GM13976 (cell line): ENCODE measurements around the gene EPN3.

Experiments used
- DNase-seq: peaks from one replicate; pipeline ENCODE4 v3.0.0; 2012; ENCODE audit warnings: low spot score
- CTCF ChIP-seq: IDR thresholded peaks from 2 replicates; pipeline ENCODE4 v1.5.1; 2012; ENCODE audit warnings: borderline replicate concordance, mild to moderate bottlenecking; ENCODE audit not compliant: insufficient read depth; ENCODE audit errors: extremely low read depth, missing control alignments, control extremely low read depth
- in situ Hi-C: fragments of 300-500 bp; cut with MboI; formaldehyde crosslinking; loops from one replicate; pipeline ENCODE4 v1.12.0; 2022; ENCODE audit warnings: low sequenced_read_pairs, mixed read lengths, inconsistent platforms; ENCODE audit not compliant: unreplicated experiment

Gene EPN3

DNA sequence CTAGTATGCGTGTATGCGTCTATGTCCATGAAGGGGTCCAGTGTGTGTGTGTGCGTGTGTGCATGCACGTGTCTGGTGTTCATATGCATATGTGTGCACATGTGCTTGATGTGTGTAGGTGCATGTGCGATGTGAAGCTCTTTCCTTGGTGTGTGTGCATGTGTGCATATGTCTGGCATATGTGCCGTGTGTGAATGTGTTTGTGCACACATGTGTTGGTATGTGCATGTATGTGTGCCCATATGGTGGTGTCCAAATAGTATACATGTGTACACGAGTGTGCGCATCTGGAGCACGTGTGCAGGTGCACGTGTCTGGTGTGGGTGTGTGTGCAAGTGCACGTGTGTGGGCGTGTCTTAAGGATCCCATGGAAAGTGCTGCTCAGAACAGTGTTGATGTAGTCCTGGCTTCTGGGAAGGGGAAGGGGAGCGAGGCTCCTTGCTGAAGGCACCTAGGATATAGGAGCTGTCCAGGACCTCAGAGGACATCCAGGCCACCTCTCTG lies 45.0 kb downstream of the EPN3 start:
- in situ Hi-C loops, result no loop called here
- no peak for DNase-seq
- no peak for TF ChIP-seq CTCF

DNA sequence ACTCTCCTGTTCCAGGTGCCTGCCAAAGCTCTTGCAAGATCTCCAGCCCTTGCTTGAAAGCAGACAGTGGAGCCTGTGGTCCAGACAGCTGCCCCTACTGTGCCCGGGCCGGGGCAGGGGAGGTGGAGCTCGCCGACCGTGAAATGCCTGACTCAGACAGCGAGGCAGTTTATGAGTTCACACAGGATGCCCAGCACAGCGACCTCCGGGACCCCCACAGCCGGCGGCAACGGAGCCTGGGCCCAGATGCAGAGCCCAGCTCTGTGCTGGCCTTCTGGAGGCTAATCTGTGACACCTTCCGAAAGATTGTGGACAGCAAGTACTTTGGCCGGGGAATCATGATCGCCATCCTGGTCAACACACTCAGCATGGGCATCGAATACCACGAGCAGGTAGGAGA lies 45.6 kb downstream of the EPN3 start:
- TF ChIP-seq CTCF, result no peak
- in situ Hi-C loops, result no loop called here
- DNase-seq, result no peak

DNA sequence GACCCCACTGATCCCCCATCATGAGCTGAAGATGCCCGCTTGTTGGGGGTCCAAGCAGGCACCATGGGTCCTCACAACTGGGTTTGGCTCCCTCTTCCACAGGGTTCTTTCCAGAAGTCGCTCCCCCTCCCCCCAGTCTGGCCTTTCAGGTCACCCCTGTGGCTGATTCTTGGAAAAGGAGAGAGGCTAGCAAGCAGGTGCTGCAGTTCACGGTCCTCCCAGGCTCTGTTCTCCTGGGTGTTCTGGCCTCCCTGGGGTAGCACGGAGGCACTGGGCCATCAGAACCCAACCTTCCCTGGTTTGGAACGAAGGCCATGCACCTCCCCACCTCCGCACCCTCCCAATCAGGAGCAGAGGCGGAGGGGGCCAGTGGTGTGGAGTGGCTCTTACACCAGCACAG lies 46.9 kb downstream of the EPN3 start:
- no peak for DNase-seq
- in situ Hi-C loops, result no loop called here
- TF ChIP-seq CTCF, result no peak

DNA sequence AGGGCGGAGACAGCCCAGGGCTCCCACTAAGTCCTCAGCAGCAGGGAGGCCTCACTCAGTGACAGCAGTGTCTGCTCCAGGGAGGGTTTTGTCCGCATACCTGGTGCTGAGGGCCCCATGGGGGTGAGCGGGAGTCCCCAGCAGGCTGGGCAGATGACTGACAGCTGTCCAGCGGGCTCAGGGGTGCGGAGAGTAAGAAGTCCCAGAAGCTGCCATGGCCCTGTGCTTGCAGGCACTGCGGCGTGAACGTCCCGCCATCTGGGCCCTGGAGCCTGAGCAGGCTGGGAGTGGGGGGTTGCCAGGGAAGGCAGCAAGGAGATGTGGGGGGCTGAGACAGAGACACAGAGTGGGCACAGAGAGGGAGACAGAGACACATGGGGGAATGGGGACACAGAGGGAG lies 48.1 kb downstream of the EPN3 start:
- in situ Hi-C loops, result no loop called here
- no peak for DNase-seq
- no peak for TF ChIP-seq CTCF

- DNase-seq, result no peak
- in situ Hi-C loops, result no loop called here
- TF ChIP-seq CTCF, result no peak
These were observed 48.8 kb downstream of the EPN3 start for GRCh38 chr17:50581316-50581715.

GRCh38 chr17:50582741-50583140 lies 50.2 kb downstream of the EPN3 start:
- DNase-seq, result no peak
- in situ Hi-C loops, result no loop called here
- no peak for TF ChIP-seq CTCF

DNA sequence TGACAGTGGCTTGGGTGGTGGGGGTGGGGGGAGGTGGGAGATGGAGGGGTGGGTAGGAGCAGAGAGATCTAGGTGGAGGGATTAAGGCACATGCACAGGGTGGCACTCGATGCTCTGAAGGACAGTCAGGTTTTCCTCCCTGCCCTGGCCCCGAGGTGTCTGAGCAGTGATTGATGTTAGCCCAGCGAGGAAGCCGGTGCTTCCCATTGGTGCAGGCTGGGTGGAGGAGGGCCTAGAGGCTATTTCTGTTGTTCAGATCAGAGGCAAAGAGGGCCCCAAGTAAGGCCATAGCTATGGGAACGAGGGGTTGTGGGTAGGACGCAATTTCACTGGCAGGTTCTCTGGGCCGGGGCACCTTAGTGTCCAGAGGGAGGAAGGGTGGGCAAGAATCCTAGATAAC lies 51.1 kb downstream of the EPN3 start:
- in situ Hi-C loops, result no loop called here
- no peak for DNase-seq
- no peak for TF ChIP-seq CTCF
